Cortex of kidney (tissue), 1 donor: ENCODE results near the gene ARGLU1.

Experiments used
- DNase-seq: peaks from one replicate; lab custom pipeline; 2025; lab: John Stamatoyannopoulos, UW

Gene ARGLU1

DNA sequence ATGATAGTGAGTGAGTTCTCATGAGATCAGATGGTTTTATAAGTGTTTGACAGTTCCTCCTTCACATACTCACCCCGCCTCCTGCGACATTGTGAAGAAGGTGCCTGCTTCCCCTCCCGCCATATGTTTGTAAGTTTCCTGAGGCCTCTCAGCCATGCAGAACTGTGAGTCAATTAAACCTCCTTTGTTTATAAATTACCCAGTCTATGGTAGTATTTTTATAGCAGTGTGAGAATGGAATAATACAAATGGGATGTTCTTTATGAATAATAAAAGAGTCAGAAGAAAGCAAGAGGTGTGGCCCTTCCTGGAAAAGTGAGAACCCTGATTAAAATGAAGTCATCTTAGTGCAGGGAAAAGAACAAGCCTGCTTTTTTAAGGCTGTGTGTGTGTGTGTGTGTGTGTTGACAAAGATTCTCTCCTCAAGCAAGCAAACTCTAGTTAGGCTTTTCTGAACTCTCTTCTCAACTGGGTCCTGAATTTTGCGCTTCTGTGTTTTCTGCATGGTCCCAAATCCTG, 18.8 kb upstream of the ARGLU1 start:
- DNase-seq, result no peak

- DNase-seq, result no peak
Measured at GRCh38 chr13:106581225-106581624, 13.3 kb upstream of the ARGLU1 start.

- DNase-seq, result no peak
Measured at GRCh38 chr13:106575896-106576295, 8.0 kb upstream of the ARGLU1 start.

DNA sequence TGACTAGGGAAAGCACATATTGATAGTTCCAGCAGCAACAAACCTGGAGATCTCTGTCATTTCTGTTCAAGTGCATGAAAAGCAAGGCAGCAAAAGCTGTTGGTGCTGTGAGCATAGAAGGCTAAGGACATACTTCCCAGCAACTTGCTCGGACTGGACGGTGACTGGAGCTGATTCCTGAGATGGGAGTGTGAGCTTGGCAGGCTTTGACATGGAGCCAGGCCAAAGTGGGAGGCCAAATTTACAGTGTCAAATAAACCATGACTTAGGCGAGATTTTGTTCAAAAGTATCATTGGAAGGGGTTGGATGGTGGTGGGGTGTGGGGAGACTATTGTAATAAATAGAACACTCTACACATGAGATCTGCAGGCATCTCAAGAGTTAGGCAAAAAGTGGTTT, 5.9 kb upstream of the ARGLU1 start:
- no peak for DNase-seq

DNA sequence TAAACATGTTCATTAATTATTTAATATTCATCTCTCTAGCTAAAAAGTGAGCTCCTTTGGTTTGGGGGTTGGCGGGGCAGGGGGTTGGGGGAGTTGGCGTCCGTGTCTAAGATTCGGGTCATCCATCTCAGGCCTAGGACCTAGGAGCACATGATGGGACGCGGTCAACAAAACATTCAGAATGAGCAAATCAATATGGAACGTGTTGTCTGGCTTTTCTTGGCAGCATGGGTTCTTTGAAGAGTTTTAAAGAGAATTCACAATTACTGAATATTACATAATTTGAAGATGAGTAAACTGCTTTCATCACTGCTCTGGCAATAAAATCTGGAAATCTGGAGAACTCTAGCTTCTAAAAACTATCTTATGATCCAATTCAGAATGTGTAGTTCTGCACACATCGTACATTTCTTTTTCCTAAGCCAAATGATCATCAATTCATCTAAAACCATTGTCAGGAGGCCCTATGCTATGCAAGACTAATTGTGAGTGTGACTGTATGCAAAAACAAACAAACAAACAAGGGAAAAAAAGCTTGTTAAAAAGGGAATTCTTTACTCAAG, 5.4 kb upstream of the ARGLU1 start:
- DNase-seq, result no peak

DNA sequence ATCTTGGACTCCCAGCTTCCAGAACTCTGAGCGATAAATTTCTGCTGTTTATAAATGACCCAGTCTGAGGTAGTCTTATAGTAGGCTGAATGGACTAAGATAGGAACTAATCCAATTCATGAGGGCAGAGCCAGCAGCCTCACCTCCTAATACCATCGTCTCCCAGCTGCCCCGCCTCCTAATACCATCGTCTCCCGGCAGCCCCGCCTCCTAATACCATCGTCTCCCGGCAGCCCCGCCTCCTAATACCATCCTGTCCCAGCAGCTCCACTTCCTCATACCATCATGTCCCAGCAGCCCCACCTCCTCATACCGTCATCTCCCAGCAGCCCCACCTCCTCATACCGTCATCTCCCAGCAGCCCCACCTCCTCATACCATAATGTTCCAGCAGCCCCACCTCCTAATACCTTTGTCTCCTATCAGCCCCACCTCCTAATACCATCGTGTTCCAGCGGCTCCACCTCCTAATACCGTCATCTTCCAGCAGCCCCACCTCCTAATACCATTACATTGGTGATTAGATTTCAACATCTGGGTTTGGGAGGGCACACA, 2.4 kb upstream of the ARGLU1 start:
- no peak for DNase-seq

GRCh38 chr13:106569233-106570095, 1.5 kb upstream of the ARGLU1 start:
- no peak for DNase-seq

- no peak for DNase-seq
Measured at GRCh38 chr13:106568299-106569003, 514 bp upstream of the ARGLU1 start.

GRCh38 chr13:106566641-106567473, 1.1 kb downstream of the ARGLU1 start:
- DNase-seq, result no peak

GRCh38 chr13:106565127-106565775, 2.7 kb downstream of the ARGLU1 start:
- DNase-seq, result no peak

DNA sequence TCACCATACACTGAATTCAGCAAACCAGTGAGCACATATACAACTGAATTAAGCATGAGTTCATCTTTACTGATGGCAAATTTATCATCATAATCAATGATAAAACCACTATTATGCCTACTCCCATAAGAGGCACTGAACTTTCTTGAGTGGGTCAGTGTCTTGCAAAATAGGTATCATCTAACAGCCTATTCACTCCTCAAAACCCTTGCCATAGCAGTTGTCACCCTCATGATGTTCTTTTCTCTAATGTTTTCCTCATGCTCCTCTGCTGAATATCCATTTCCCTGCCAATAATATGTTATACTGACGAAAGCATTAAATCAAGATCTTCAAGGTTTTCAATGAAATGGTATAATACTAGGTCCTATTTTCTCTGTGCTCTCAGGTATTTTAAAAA, 5.6 kb downstream of the ARGLU1 start:
- DNase-seq, result no peak

DNA sequence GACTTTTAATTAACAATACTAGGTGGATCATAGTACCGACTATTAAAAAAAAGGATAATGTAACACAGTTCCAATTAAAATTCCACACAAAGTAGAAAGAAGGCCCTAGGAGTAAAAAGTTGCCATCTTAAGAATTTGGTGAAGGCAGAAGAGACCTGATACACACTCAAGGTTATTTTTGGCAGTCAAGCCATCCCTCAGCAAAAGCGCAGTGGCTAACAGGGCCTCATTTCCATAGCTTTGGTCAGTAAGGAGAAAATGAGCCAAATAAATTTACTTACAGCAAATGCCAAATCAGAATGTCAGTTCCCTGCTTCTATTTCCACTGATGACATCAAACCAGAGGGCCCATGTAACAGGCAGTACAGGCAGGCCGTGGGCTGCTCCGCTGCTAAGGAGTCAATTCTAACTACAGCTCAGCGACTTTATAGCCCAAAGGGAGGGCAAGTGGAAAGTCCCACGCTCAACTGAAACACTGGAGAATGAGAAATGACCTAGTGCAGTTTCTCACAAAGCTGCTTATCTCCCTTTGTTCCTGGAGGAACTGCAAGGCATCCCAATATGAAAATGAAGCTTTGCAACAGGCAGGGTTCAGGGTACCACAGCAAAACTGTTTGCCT, 6.3 kb downstream of the ARGLU1 start:
- DNase-seq, result no peak

DNA sequence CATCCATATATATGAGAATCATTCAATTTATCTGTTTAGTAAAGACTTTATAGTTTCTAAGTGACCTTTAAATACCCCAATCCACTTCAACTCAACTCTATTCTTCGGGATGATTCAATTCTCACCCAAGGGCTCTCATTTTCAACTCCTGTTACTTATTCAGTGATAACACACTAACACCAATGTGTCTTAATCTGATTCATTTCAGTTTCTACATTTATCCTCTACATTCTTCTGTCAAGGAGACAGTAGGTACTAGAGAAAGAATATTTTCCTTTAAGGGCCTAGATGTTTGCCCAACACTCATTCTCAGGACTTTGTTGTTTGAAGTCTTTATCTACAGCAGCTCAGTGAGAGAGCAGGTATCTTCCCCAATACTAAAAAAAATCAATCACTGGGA, 7.1 kb downstream of the ARGLU1 start:
- DNase-seq, result no peak

GRCh38 chr13:106558527-106558926, 9.4 kb downstream of the ARGLU1 start:
- DNase-seq, result no peak

DNA sequence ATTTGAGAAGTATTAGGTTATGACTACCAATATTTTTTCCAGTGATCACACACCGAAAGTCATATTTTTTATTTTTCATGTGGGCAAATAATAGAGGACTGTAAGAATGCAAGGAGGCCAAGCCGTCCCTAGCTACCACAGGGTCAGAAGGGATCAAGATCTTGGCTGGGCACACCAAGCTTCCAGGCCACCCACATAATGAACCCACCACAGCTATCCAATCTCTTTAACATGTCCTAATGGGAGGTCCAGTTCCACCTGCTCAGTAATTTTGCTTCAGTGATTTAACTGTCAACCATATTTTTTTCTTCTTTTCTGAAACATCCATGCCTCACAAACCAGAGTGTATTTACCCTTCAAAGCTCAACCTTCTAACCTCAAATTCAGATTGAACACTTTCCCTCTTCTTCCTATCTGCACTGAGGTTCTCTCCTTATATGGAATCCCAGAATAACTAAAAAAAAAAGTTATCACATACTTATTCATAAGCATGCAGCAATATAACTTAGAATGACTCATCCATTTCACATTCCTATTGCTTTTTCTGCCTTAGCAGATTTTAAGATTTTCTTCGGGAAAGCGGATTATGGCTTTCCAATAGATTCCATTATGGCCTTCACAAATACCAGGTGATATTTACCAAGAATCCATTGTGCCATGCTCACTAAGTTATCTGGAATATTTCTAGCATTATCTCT, 12.2 kb downstream of the ARGLU1 start:
- DNase-seq, result no peak

GRCh38 chr13:106551751-106552150, 16.2 kb downstream of the ARGLU1 start:
- no peak for DNase-seq

GRCh38 chr13:106551350-106551749, 16.6 kb downstream of the ARGLU1 start:
- no peak for DNase-seq

DNA sequence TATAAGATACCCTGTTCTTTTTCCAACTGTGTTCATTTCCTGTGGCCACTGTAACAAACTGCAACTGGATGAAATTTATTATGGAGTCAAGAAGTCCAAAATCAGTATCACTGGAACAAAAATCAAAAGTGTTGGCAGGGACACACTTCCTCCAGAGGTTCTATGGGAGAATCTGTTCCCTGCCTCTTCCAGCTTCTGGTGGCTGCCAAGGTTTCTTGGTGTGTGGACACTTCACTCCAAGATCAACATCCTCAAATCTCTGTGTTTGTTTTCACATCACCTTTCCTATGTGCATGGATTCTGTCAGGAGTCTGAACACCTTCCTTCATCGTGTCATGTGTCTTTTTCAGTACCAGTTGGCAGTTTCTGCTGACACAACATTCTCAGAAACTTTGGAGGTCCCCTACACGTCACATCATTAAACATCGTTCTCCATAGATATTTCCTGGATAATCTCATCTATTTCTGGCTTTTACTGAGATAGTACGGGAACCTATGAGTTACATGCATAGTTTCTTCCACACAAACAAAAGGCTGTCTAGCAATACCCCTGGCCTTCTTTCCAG, 17.3 kb downstream of the ARGLU1 start:
- DNase-seq, result no peak

DNA sequence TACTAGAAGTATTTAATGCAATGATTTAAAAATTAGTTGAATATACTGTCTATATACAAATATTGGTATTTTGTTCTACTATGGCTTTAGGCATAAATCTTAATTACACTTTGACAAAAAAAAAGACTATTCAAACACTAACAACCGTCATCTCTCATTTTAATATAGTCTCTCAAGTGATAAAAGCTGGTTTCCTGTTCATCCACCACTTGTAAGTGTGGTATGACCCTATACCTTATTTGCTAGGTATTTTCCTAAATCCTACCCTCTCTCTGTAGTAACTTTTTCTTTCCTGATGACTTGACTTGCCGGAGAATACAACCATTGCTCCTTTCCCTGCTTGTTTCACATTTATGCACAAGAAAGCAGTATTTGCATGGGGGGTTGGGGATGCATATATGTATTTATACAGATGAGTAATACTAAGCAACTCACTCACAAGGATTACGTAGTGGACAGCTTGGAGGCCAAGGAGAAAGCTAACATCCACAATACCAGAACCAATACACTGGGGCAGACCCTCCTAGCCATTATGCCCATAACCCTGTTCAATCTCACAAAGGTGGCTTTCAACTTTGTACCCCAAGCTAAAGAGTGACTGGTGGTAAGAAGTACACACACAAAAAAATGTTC, 19.8 kb downstream of the ARGLU1 start:
- no peak for DNase-seq
